SHP77 treated with DMSO at 0.1 percent for 48 hours (cell line): Measurements from ENCODE around the gene LYRM1.
A peak's percentile ranks its signal among the peaks of the same experiment; 100 is the strongest.
"Not testable (repeated sequence)": the region's sequence is repeated elsewhere in the genome, so short reads cannot be mapped to it uniquely, and the experiment has no call there.

Experiments used
- DNase-seq: peaks from one replicate; lab custom pipeline; 2025; lab: John Stamatoyannopoulos, UW

LYRM1 gene, protein sequence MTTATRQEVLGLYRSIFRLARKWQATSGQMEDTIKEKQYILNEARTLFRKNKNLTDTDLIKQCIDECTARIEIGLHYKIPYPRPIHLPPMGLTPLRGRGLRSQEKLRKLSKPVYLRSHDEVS

DNA sequence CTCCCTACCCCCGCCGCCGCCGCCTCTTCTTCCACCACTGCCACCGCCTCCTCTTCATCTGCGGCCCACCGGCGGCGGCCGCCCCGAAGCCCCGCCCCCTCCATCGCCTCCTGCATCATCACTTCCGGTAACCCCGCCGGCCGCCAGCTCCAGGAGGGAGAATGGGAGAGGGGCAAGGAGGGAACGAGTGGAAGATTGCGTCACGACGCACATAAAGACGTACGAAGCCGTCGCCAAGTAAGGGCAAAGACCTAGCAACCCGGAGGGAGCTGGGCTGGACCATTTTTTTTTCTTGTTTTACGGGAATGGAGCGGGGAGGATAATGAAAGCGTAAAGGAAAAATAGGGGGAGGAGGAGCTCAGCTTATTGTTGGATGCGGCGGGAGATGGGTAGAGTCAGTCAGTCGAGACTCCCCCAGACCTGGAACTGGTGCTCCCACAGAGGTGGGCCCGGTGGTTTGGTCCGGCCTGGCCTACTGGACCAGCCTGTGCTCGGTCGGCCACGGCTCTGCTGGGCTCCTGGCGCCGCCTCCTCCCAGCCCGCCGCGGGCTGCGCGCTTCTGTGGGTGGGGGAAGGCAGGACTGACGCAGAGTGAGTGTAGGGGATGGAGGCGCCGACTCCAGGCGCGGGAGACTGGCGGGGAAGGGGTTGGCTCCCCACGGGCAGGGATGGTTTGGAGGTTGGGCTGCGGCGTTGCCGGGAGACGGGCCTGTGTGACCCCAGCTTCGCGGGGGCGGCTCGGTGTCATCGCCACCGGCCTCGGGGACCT is at the start of gene LYRM1, which contains the start of gene DCUN1D3:
LYRM1 (plus strand) TSS at position 473 of the 769 bp plus-strand sequence. CDS start 14,785 bp downstream, outside the sequence.
DCUN1D3 (minus strand) TSS at position 60 of the 769 bp plus-strand sequence. CDS start 37,820 bp downstream, outside the sequence.
- DNase-seq: peak; percentile 87

DNA sequence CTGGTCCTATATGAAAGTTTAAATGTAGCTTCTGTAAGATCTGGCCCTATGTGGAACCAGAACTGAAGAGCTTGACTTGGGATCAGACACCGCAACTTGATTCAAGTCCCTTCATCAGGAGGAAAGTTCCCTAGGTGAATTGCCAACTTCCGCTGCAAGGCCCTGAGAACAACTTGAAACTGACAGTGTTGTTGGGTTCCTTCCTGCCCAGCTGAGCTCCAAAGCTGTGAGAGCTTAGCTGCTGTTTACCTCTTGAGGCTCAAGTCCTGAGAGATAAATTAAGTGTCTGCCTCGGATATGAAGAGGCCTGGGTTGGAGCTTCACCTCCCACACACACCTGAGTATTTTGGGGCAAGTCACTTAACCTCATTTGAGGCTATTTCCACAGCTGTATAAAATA is 49.6 kb upstream of the LYRM1 start:
- DNase-seq: no peak

DNA sequence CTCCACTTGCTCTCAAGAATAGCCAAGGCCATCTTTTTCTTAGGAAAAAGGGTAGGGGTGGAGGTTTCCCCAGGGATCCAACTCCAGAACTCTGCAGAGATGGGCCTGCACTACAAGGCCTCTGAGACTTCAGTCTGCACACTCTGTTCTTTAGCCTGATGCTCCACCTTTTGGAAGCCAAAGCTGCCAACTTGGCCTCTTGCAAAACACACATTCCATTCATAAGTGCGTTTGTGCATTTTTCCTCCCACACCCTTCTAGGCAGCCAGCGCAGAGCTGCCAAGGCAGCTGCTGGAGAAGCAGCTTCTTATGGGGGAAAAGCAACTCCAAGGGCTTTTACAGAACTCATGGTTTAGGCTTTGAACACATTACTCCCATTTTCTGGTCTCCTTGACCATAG is 49.0 kb upstream of the LYRM1 start:
- DNase-seq: no peak

DNA sequence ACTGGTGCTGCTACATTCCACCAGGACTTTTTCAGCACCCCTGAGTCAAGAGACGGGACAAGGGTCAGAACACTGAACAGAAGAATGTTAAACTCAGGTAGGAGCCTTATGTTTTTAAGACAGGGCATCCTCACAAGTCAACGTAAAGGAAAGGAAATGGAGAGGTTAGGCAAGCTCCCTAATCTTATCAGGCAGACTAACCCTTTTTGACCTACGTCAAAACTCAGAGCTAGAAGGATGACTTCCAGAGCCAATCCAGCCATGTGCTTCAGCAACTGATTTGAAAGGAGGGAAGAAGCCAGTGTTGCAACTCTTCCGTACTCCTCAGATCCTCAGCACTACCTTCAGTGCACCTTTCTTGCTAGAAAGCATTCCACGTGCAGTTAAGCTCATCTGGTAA is 47.4 kb upstream of the LYRM1 start:
- DNase-seq: no peak

DNA sequence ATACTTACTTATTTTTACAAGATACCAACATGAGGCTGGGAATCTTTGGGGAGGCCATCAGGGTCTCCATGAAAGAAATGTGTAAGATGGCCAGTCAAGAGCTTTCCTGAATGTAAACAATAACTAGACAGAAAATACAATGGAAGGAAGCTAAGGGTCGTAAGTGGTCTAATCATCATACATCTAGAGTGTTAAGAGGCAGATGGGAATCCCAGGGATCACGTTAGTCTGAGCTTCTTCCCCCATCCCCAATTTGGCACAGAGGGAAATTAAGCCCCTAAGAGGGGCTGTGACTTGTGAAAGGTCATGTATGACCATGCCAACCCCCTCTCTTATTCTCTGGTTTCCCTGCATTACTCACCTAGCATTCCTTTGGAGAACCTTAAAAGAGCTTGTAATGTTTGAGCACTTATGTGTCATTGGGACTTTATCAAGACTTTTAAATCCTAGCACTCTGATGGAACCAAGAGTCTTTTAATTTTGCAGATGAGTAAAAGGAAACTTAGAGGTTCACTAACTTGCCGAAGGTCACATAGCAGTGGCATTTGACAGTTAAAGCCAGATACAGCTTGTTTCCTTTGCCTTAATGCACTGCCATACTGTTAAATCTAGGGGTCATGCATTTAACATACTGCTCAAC is 46.5 kb upstream of the LYRM1 start:
- DNase-seq: no peak

DNA sequence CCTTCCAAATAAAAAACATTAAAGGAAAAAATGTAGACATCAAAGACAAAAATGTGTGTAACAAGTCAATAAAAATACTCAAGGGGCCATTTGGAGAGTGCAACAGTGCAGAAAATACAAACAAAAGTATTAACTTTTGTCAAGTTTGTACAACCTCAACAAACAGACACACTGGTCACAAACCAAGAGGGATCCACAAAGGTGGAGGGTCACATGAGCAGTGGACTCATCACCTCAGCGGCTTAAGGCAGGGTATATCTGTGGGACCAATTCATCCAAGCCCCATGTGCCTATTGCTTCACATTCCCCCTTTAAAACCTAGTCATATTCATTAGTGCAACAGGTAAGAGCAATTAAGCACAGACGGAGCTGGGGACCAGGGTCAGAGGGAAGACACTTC is 45.6 kb upstream of the LYRM1 start:
- DNase-seq: no peak

DNA sequence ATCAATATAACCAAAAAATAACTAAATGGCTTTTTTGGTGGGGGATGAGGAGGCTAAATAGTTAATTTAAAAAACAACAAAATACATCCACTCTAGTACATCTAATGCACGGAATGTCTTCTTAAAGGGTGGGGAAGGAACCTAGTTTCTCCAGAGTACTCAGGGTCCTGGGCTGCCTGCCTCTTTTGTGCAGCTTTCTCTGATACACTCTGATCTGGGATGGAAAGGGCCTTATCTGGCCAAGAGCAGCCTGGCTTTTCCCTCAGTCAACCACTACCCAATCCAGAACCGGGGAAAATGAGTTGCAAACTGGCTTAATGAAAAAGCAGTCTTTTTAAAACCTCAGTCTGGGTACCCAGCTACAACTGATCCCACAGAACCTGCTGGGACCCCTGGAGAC is 43.3 kb upstream of the LYRM1 start:
- no peak for DNase-seq

DNA sequence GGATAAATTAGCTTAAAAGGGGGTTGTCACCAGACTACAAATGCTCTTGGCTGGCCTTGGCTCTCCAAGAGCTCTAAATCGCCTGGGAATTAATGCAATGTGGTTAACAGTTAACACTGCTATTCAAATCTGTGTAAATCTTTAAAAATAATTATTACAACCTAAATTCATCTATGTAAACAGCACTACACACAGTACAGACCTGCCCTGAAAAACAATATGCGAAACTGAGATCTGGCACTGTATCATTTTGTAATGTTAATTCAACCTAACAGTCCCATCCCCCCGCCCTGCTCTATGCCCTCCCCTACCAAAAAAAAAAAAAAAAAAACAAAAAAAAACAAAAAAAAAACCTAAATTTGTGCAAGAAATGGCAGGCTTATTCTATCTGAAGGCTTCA is 41.3 kb upstream of the LYRM1 start:
- DNase-seq: no peak

DNA sequence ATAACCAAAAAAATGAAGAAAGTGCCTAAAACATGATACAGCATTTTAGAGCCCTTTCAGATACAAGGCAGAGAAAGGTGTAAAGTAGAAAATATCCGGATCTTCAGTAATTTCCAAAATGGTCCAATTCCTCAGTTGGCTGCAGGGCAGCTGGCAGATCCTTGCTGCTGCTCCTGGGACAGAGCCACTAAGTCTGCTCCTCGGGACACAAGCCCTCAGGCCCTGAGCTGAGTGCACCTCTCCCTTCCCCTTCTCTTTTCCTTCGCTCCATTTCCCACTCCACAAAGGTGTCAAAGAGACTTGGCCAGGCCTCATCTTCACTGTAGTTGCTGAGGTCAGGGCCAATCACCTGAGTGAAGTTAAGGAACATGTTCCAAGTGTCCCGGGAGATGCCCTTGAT is 40.9 kb upstream of the LYRM1 start:
- DNase-seq: no peak

DNA sequence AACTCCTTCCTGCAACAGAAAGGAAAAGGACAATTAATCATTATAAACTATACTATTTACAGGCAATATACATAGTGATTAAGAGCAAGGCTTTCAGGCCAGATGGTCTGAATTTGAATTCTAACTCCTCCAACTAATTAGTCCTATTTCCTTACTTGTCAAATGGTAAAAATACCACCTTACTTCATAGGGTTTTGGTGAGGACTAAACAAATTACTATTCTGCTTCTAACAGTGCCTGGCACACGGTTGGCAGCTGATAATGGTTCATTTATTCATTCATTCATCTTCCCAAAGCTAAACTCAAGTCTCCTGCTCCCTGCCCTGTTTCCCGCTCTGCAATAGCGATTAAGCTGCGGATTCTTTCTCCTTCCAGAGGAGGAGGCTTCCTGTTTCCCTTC is 40.2 kb upstream of the LYRM1 start:
- no peak for DNase-seq

DNA sequence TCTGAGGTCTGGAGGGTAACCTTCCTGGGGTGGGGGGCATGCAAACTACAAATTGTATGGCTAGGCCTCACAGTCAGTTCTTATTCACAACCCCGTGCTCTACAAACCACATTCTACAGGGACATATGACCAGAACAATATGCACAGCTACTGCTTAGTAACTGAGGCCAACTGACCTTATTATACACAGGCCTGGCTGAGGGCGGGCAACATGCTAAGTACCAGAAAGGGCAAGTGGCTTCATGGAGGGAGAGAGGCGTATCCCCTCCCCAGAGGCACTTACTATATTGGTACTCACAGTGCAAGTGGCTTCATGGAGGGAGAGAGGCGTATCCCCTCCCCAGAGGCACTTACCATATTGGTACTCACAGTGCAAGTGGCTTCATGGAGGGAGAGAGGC is 39.6 kb upstream of the LYRM1 start:
- DNase-seq: not testable (repeated sequence)

DNA sequence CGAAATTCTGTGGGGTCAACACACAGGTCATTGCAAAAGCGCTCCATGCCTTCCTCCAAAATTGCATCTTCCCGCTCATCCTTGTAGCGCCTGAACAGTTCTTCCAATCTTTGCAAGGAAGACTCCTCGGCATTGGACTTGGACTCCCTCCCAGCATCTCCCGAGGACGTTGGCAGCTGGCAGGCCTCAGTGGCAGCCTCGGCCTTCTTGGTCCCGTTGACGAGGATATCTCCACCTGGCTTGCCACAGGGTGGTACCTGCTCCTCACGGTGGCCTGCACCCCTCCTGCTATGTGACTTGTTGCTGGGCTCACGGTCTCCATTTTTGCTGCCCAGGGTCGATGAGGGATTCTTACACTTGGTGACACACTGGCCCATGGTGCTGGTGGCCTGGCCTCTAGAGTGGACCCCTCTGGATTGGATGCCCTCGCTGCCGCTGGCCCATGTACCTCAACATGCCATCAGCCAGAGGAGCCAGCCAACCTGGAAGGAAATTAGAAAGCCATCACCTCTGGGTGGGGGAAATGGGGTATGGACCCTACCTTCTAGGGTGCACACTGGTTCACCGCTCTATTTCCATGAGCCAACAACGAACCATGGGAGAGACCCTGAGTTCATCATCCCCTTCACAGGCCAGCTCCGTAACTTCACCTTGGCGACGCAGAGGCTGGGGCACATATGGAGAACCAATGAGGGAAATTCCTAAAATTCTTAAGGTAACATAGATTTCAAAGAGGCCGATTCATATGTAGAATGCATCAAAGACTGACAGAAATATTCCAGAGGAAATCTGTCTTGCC is 38.2 kb upstream of the LYRM1 start:
- no peak for DNase-seq

DNA sequence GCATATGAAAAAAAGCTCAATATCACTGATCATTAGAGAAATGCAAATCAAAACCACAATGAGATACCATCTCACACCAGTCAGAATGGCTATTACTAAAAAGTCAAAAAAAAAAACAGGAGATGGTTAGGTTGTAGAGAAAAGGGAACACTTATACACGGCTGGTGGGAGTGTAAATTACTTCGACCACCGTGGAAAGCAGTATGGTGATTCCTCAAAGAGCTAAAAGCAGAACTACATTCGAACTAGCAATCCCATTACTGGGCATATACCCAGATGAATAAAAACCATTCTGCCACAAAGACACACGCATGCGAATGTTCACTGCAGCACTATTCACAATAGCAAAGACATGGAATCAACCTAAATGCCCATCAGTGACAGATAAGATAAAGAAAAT is 36.2 kb upstream of the LYRM1 start:
- DNase-seq: not testable (repeated sequence)

DNA sequence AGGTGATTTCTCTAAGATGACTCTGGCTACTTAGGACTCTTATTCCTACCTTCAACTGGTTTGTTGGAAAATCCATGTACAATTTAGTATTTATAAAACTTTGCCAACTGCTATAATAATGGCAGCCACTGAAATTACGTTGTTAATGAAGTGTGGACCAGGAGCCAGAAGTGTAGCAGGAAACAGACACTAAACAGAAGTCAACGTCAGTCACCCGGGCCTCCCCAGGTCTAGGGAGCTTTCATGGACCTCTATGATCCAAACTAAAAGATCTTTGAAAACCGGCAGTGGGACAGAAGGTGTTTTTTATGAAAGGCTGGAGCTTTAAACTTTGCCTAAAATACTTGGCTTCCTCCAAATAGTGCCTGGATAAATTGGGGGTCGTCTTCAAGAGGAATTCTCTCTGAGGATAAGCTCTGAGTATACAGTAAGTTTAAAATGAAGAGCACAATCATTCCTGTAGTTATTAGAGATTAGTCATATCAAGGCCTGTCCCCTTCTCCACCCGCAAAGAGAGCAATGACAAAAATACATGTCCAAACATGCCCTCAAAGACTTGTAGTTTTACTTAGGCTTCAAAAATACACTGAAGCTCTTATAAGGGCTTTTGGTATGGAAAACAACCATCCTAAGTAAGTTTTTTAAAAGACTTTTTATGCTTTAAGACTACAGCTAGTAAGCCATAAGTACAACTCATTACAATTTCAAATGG is 35.0 kb upstream of the LYRM1 start:
- DNase-seq: no peak

DNA sequence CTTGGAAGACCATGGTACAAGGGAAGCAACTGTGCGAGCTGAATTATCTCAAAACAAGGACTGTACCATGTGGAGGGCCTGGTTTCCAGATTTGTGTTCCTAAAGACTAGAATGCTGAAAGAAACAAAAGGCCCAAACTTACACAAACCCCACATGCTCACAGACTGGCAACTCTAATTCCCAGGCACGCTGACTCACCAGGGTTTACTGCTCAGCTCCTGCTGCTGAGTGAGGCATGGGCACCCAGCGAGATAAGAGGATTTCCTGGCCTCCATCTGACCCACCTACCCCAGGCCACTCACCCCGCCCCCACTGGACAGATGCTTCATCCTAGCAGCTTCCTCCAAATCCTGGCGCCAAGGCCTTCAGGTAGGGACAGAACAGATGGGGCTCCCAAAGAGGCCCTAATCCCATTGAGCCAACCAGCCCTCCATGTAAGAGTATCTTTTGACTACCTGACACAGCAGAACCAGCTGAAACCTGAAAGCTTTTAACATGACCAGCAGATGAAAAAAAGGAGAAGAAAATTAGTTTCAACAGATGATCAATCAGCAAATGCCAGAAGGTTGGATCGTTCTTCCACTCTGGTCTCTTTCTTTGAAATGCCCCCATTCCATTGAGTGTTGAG is 34.3 kb upstream of the LYRM1 start:
- DNase-seq: no peak

DNA sequence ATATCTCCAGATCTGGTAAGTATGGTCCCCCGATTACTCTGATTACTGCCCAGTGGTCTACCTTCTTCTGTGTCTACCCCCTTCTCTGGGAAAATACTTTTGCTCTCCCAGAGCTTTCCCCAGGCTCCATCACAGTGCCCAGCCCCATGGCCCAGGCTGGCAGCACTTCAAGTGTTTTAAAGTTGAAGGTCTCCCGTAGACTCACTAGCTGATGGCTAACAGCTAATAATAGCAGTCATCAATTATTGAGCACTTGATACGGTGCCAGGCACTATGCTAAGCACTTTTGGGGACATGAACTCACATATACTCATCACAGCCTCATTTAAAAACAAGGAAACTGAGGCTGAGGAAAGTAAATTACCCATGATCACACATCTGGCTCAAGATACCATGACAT is 33.8 kb upstream of the LYRM1 start:
- no peak for DNase-seq

DNA sequence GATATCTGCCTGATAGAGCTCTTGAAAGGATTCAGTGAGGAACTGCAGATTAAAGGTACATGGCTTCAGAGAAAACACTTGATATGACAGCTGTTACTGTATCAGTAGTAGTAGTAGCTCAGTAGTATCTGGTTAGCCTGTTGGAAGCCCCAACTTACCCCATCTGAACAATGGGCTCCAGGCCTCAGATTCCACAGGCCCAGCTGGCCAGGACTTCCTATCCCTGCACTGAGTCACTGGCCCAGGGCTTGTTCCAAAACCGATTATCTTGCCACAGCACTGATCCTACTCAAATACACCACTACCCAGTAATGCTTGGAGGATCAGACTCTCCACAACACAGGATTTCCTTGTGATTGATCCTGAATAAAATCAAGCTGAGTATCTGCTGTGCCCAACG is 33.0 kb upstream of the LYRM1 start:
- DNase-seq: no peak

DNA sequence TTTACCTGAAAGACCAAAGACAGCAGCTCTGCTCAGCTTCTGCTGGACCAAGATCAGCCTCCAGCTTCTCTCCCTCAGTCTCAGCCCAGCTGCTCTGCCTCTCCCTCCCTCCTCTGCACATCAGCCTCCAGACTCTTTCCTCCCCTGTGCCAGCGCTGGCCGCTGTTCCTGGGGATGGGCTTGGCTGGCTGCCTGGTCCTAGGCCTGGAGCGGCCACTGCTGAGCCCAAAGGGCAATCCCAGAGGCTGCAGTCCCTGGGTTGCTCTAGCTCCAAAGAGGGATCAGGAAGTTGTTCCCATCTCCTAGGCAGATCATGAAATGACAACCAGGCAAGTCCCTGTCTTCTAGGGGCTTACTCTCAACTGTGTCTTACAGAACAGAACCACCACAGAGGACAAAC is 31.7 kb upstream of the LYRM1 start:
- no peak for DNase-seq

DNA sequence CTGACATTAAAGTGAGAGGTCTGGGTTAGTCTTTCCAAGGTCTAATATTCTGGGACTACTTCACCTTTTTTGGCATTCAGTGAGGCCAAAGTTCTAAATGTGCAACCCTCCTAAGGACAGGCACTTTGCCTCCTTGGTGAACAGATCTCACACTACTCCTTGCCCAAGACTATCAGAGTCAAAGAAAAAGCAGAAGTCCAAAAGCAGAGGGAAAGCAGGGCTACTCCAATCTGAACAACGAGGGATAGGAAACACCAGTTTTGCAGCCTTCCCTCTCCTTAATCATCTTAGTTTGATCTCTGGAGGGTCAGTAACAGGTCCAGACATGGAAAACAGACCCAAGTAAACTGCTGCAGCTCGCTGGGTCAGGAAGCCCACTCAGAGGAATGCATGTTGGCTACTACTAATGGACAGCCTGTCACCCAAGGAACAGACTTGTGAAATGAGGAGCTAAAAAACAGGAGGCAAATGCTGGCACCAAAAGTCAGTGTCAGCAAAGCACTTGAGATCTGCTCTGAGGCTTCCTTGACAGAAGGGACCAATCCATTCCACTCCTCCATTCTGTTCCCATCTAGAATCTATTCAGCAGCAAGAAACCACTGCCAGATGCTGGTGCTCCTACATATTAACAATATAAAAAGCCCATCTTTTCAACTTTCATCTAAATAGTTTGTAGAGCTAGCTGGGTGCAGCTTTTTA is 30.3 kb upstream of the LYRM1 start:
- no peak for DNase-seq

DNA sequence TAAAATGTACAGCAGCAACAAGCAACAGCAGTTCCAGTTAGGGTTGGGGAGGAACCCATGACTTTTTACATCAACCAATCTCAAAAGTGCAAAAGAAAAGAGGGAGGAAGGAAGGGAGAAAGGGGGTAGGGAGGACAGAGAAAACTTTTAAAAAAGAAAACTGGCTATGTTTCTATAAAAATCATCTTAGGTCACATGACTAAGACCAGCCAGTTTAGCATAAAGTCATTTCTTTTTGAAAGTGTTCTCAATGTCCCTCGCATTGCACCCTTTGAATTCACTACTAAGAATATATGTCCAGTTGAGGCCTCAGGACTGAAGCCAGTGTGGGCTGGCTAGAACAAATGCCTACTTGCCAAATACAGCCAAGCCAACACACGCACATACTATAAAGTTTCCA is 29.3 kb upstream of the LYRM1 start:
- no peak for DNase-seq
